Measurements from ENCODE around the gene TMEM213. TPM values are rescaled to one million over a fixed set of nuclear protein-coding genes. Genes with fewer than 3 reads are reported as not detected.

TMEM213 gene
- total RNA-seq, 1 experiment from 2014 or later = not detected

GRCh38 chr7:138875794-138876193 lies 78.0 kb downstream of the TMEM213 start:
- no TSS peak for BruUV-seq (replicated peaks)
- no peaks in the 10 kb centered on the region for H3K36me3 ChIP-seq (ENCODE audit: control insufficient read depth in 1 of 2, insufficient read depth in 2 of 2, low read length in 2 of 2)
- TF ChIP-seq POLR2AphosphoS5 (IDR thresholded peaks at IDR 0.05; ENCODE audit: low read depth, low read length) (no peak), SP1 (IDR thresholded peaks at IDR 0.05; ENCODE audit: low read depth) (no peak)
- TF ChIP-seq, protein P1, sequence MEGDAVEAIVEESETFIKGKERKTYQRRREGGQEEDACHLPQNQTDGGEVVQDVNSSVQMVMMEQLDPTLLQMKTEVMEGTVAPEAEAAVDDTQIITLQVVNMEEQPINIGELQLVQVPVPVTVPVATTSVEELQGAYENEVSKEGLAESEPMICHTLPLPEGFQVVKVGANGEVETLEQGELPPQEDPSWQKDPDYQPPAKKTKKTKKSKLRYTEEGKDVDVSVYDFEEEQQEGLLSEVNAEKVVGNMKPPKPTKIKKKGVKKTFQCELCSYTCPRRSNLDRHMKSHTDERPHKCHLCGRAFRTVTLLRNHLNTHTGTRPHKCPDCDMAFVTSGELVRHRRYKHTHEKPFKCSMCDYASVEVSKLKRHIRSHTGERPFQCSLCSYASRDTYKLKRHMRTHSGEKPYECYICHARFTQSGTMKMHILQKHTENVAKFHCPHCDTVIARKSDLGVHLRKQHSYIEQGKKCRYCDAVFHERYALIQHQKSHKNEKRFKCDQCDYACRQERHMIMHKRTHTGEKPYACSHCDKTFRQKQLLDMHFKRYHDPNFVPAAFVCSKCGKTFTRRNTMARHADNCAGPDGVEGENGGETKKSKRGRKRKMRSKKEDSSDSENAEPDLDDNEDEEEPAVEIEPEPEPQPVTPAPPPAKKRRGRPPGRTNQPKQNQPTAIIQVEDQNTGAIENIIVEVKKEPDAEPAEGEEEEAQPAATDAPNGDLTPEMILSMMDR (IDR thresholded peaks at IDR 0.05 in 2 of 3, conservative IDR thresholded peaks at IDR 0.05 in 1 of 3; ENCODE audit: borderline replicate concordance in 1 of 3, insufficient read depth in 1 of 3, low read depth in 2 of 3, low read length in 2 of 3) = no peak
- H3K27ac ChIP-seq (ENCODE audit: low read depth, low read length) = no peak overlapping the region
- H3K9ac ChIP-seq (ENCODE audit: low read length) = no peak overlapping the region
- ChIA-PET RAD21 (ENCODE audit: low non-redundant PET in 1 of 2, low total read pairs in 2 of 2, uncharacterized antibody in 2 of 2, unreplicated experiment in 2 of 2) (no interaction called here), CTCF (interaction anchor here (3.2 kb wide), 1 partner anchor 10 kb away, joined by 19 read pairs; no protein-coding TSS in a partner anchor), POLR2A (no interaction called here)
- no peak overlapping the region for H3K4me2 ChIP-seq (ENCODE audit: low read length)
- H3K79me2 ChIP-seq (ENCODE audit: insufficient read depth, low read length) = no peaks in the 10 kb centered on the region
- no peaks in the 10 kb centered on the region for H4K20me1 ChIP-seq (ENCODE audit: insufficient read depth)
- peaks cover 9 to 16% of the 10 kb centered on the region in 2 experiments for H3K4me1 ChIP-seq (ENCODE audit: control insufficient read depth in 1 of 2, insufficient read depth in 2 of 2, low read length in 2 of 2)
- H2AFZ ChIP-seq (ENCODE audit: low read depth, low read length, poor library complexity, severe bottlenecking) = no peak overlapping the region
- intact Hi-C loops (cut with micrococcal nuclease) = no loop called here
- no peaks in the 10 kb centered on the region for H3K27me3 ChIP-seq (ENCODE audit: insufficient read depth, low read length)
- ATAC-seq = peak; percentile 31; the same call in 1 of the 2 replicates
- no peak for DNase-seq (ENCODE audit: low read depth, low spot score)
- no peaks in the 10 kb centered on the region for H3K9me2 ChIP-seq (ENCODE audit: insufficient read depth)
- no peak overlapping the region for H3K4me3 ChIP-seq (replicated peaks in 1 of 2; ENCODE audit: low read depth in 1 of 2, low read length in 2 of 2)
- H3K9me3 ChIP-seq (ENCODE audit: control insufficient read depth in 1 of 2, insufficient read depth in 1 of 2, low read depth in 1 of 2, low read length in 2 of 2) = no peaks in the 10 kb centered on the region

- no TSS peak for BruUV-seq (replicated peaks)
- ChIA-PET CTCF (interaction anchor here (3.2 kb wide), 1 partner anchor 10 kb away, joined by 19 read pairs; no protein-coding TSS in a partner anchor), POLR2A (no interaction called here), RAD21 (ENCODE audit: low non-redundant PET in 1 of 2, low total read pairs in 2 of 2, uncharacterized antibody in 2 of 2, unreplicated experiment in 2 of 2) (no interaction called here)
- Histone ChIP-seq H3K27ac (ENCODE audit: low read depth, low read length) (no peak overlapping the region), H3K36me3 (ENCODE audit: control insufficient read depth in 1 of 2, insufficient read depth in 2 of 2, low read length in 2 of 2) (no peaks in the 10 kb centered on the region), H2AFZ (ENCODE audit: low read depth, low read length, poor library complexity, severe bottlenecking) (no peak overlapping the region), H3K9ac (ENCODE audit: low read length) (no peak overlapping the region), H3K4me2 (ENCODE audit: low read length) (no peak overlapping the region), H3K79me2 (ENCODE audit: insufficient read depth, low read length) (no peaks in the 10 kb centered on the region), H3K9me2 (ENCODE audit: insufficient read depth) (no peaks in the 10 kb centered on the region), H3K4me1 (ENCODE audit: control insufficient read depth in 1 of 2, insufficient read depth in 2 of 2, low read length in 2 of 2) (peaks cover 9 to 16% of the 10 kb centered on the region in 2 experiments), H3K4me3 (replicated peaks in 1 of 2; ENCODE audit: low read depth in 1 of 2, low read length in 2 of 2) (no peak overlapping the region), H3K9me3 (ENCODE audit: control insufficient read depth in 1 of 2, insufficient read depth in 1 of 2, low read depth in 1 of 2, low read length in 2 of 2) (no peaks in the 10 kb centered on the region), H3K27me3 (ENCODE audit: insufficient read depth, low read length) (no peaks in the 10 kb centered on the region), H4K20me1 (ENCODE audit: insufficient read depth) (no peaks in the 10 kb centered on the region)
- no peak for ATAC-seq
- TF ChIP-seq SP1 (IDR thresholded peaks at IDR 0.05; ENCODE audit: low read depth) (no peak), MAX (IDR thresholded peaks at IDR 0.05) (no peak)
- intact Hi-C loops (cut with micrococcal nuclease) = no loop called here
- no peak for DNase-seq (ENCODE audit: low read depth, low spot score)
These were observed 78.5 kb downstream of the TMEM213 start for GRCh38 chr7:138876326-138876725.
